ENCODE data around the gene FOXA3. TPM values are rescaled to one million over a fixed set of nuclear protein-coding genes. Genes with fewer than 3 reads are reported as not detected.

Gene FOXA3
- total and polyA plus RNA-seq, 10 of the 15 experiments (the other 5 are each of a cell fraction or from before 2014, with no cell fraction given), result 0.04 to 0.83 (median 0.11) TPM; not detected in 5

GRCh38 chr19:45917421-45918091 is 53.4 kb downstream of the FOXA3 start:
- Histone ChIP-seq H3K9me3 (replicated peaks; ENCODE audit: control insufficient read depth, insufficient read depth, low read length) (no peaks in the 10 kb centered on the region), H3K4me1 (ENCODE audit: control insufficient read depth, insufficient read depth, low read length) (no peaks in the 10 kb centered on the region), H3K27ac (ENCODE audit: control insufficient read depth, insufficient read depth) (no peak overlapping the region), H2AFZ (ENCODE audit: control insufficient read depth, low read depth, low read length) (no peak overlapping the region), H3K36me3 (ENCODE audit: control insufficient read depth in 2 of 2, insufficient read depth in 2 of 2, low read length in 1 of 2) (no peaks in the 10 kb centered on the region), H3K4me3 (no peak overlapping the region), H3K79me2 (ENCODE audit: control insufficient read depth, insufficient read depth, low read length) (no peaks in the 10 kb centered on the region), H3K27me3 (replicated peaks in 1 of 2; ENCODE audit: control insufficient read depth in 2 of 2, insufficient read depth in 2 of 2, low read length in 1 of 2) (no peaks in the 10 kb centered on the region), H4K20me1 (ENCODE audit: control insufficient read depth, insufficient read depth) (no peaks in the 10 kb centered on the region), H3K9ac (ENCODE audit: control insufficient read depth, insufficient read depth, low read length) (no peak overlapping the region), H3K4me2 (ENCODE audit: control insufficient read depth, insufficient read depth) (no peak overlapping the region)
- ChIA-PET CTCF (interaction anchor here (0.6 to 1.1 kb wide), 2 partner anchors 15 to 1863 kb away, joined by 3 to 4 read pairs; partner anchors contain the start of gene MYPOP), POLR2A (interaction anchor here (0.7 kb wide), 2 partner anchors 56 to 83 kb away, joined by 3 to 5 read pairs; no protein-coding TSS in a partner anchor), RAD21 (ENCODE audit: unreplicated experiment) (no interaction called here), SMC1A (ENCODE audit: uncharacterized antibody, unreplicated experiment) (interaction anchor here (0.7 to 1.4 kb wide), 2 partner anchors 15 to 796 kb away, joined by 3 to 4 read pairs; partner anchors contain the start of gene MYPOP)
- intact Hi-C loops (cut with micrococcal nuclease; ENCODE audit: unreplicated experiment) (no loop called here), in situ Hi-C loops (cut with MboI) (no loop called here)
- 7% methylated on average over 4 of the region's 4 CpGs for WGBS (ENCODE audit: insufficient coverage, insufficient replicate concordance, low lambda C conversion rate, missing lambda C conversion rate)
- BruUV-seq (replicated peaks), result no TSS peak
- FAIRE-seq (no peak), ATAC-seq (no peak), DNase-seq (ENCODE audit: low read depth, low spot score) (no peak)
- TF ChIP-seq BCL11A (IDR thresholded peaks at IDR 0.05; ENCODE audit: low read depth, low read length), result no peak
- TF ChIP-seq POLR2A (IDR thresholded peaks at IDR 0.05; ENCODE audit: low read depth, low read length), result no peak
- TF ChIP-seq MLLT1 (IDR thresholded peaks at IDR 0.05), result no peak
- TF ChIP-seq NFYA (IDR thresholded peaks at IDR 0.05; ENCODE audit: borderline replicate concordance, low read depth, low read length), result no peak
- TF ChIP-seq TAF1 (IDR thresholded peaks at IDR 0.05; ENCODE audit: borderline replicate concordance, low read depth, low read length), result no peak

DNA sequence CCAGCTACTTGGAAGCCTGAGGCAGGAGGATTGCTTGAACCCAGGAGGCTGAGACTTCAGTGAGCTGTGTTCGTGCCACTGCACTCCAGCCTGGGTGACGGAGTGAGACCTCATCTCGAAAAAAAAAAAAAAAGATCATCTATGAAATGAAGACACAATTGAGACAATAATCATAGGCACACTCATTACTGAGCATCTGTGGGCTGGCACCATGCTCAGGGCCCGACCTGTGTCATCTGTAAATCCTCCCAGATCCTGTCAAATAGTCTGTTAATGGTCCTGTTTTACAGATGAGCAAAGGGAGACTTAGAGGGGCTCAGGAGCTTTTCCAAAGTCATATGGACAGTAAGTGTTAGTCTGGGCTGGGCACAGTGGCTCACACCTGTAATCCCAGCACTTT is 54.6 kb downstream of the FOXA3 start:
- no peaks in the 10 kb centered on the region for H3K79me2 ChIP-seq (ENCODE audit: control insufficient read depth, insufficient read depth, low read length)
- no TSS peak for BruUV-seq (replicated peaks)
- H3K36me3 ChIP-seq (ENCODE audit: control insufficient read depth in 2 of 2, insufficient read depth in 2 of 2, low read length in 1 of 2), result no peaks in the 10 kb centered on the region
- WGBS (ENCODE audit: insufficient coverage, insufficient replicate concordance, low lambda C conversion rate, missing lambda C conversion rate), result 3% methylated on average over 4 of the region's 4 CpGs
- no peak for FAIRE-seq
- ChIA-PET POLR2A (interaction anchor here (0.6 to 0.7 kb wide), 2 partner anchors 72 to 148 kb away, joined by 3 to 4 read pairs; no protein-coding TSS in a partner anchor), RAD21 (ENCODE audit: unreplicated experiment) (no interaction called here), SMC1A (ENCODE audit: uncharacterized antibody, unreplicated experiment) (no interaction called here), CTCF (no interaction called here)
- no peaks in the 10 kb centered on the region for H4K20me1 ChIP-seq (ENCODE audit: control insufficient read depth, insufficient read depth)
- no peak overlapping the region for H3K9ac ChIP-seq (ENCODE audit: control insufficient read depth, insufficient read depth, low read length)
- no peaks in the 10 kb centered on the region for H3K27me3 ChIP-seq (replicated peaks in 1 of 2; ENCODE audit: control insufficient read depth in 2 of 2, insufficient read depth in 2 of 2, low read length in 1 of 2)
- H3K4me1 ChIP-seq (ENCODE audit: control insufficient read depth, insufficient read depth, low read length), result no peaks in the 10 kb centered on the region
- no peak overlapping the region for H3K27ac ChIP-seq (ENCODE audit: control insufficient read depth, insufficient read depth)
- in situ Hi-C loops (cut with MboI), result no loop called here
- no peaks in the 10 kb centered on the region for H3K9me3 ChIP-seq (replicated peaks; ENCODE audit: control insufficient read depth, insufficient read depth, low read length)
- intact Hi-C loops (cut with micrococcal nuclease; ENCODE audit: unreplicated experiment), result no loop called here
- no peak for ATAC-seq
- H3K4me3 ChIP-seq, result no peak overlapping the region
- DNase-seq (ENCODE audit: low read depth, low spot score), result no peak
- no peak overlapping the region for H3K4me2 ChIP-seq (ENCODE audit: control insufficient read depth, insufficient read depth)
- no peak overlapping the region for H2AFZ ChIP-seq (ENCODE audit: control insufficient read depth, low read depth, low read length)
- TF ChIP-seq ZBED1 (IDR thresholded peaks at IDR 0.05; ENCODE audit: borderline replicate concordance), result no peak
- no peak for TF ChIP-seq MYB (IDR thresholded peaks at IDR 0.05; ENCODE audit: borderline replicate concordance, low read depth, low read length)
- no peak for TF ChIP-seq WRNIP1 (IDR thresholded peaks at IDR 0.05; ENCODE audit: borderline replicate concordance, low read depth, low read length)
- no peak for TF ChIP-seq EZH2 (IDR thresholded peaks at IDR 0.05; ENCODE audit: borderline replicate concordance, control insufficient read depth, low read depth, low read length)
- no peak for TF ChIP-seq BCL11A (IDR thresholded peaks at IDR 0.05; ENCODE audit: low read depth, low read length)
- TF ChIP-seq, protein P1, sequence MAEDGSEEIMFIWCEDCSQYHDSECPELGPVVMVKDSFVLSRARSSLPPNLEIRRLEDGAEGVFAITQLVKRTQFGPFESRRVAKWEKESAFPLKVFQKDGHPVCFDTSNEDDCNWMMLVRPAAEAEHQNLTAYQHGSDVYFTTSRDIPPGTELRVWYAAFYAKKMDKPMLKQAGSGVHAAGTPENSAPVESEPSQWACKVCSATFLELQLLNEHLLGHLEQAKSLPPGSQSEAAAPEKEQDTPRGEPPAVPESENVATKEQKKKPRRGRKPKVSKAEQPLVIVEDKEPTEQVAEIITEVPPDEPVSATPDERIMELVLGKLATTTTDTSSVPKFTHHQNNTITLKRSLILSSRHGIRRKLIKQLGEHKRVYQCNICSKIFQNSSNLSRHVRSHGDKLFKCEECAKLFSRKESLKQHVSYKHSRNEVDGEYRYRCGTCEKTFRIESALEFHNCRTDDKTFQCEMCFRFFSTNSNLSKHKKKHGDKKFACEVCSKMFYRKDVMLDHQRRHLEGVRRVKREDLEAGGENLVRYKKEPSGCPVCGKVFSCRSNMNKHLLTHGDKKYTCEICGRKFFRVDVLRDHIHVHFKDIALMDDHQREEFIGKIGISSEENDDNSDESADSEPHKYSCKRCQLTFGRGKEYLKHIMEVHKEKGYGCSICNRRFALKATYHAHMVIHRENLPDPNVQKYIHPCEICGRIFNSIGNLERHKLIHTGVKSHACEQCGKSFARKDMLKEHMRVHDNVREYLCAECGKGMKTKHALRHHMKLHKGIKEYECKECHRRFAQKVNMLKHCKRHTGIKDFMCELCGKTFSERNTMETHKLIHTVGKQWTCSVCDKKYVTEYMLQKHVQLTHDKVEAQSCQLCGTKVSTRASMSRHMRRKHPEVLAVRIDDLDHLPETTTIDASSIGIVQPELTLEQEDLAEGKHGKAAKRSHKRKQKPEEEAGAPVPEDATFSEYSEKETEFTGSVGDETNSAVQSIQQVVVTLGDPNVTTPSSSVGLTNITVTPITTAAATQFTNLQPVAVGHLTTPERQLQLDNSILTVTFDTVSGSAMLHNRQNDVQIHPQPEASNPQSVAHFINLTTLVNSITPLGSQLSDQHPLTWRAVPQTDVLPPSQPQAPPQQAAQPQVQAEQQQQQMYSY (CRISPR knock-in tag; IDR thresholded peaks at IDR 0.05), result no peak

Measured in GM12878 (cell line).